Activated effector memory CD4-positive, alpha-beta T cell treated with Interleukin-2 at 50 U/mL for 16 hours (primary cell): ENCODE results near the gene GRIN3A.
A peak's percentile ranks its signal among the peaks of the same experiment; 100 is the strongest.

ENCODE experiments used
- DNase-seq: peaks from one replicate; pipeline ENCODE4 v3.0.0-alpha.2; 2020

GRIN3A gene

GRCh38 chr9:101705135-101705661 is 33.2 kb downstream of the GRIN3A start:
- DNase-seq: peak; percentile 0

GRCh38 chr9:101702257-101702656 is 36.2 kb downstream of the GRIN3A start:
- no peak for DNase-seq

GRCh38 chr9:101693546-101694336 is 44.7 kb downstream of the GRIN3A start:
- no peak for DNase-seq

GRCh38 chr9:101691657-101692056 is 46.8 kb downstream of the GRIN3A start:
- no peak for DNase-seq

GRCh38 chr9:101689039-101689438 is 49.4 kb downstream of the GRIN3A start:
- no peak for DNase-seq

GRCh38 chr9:101684665-101685064 is 53.8 kb downstream of the GRIN3A start:
- DNase-seq: no peak

- DNase-seq: no peak
Measured at GRCh38 chr9:101683236-101683635, 55.2 kb downstream of the GRIN3A start.

- DNase-seq: no peak
Measured at GRCh38 chr9:101677861-101678260, 60.6 kb downstream of the GRIN3A start.

GRCh38 chr9:101675341-101675740 is 63.1 kb downstream of the GRIN3A start:
- no peak for DNase-seq

GRCh38 chr9:101674165-101674564 is 64.3 kb downstream of the GRIN3A start:
- DNase-seq: no peak

GRCh38 chr9:101673642-101674041 is 64.8 kb downstream of the GRIN3A start:
- DNase-seq: no peak

GRCh38 chr9:101671567-101671966 is 66.9 kb downstream of the GRIN3A start:
- no peak for DNase-seq

GRCh38 chr9:101668421-101668820 is 70.0 kb downstream of the GRIN3A start:
- no peak for DNase-seq

GRCh38 chr9:101664453-101664852 is 74.0 kb downstream of the GRIN3A start:
- DNase-seq: no peak

GRCh38 chr9:101652601-101653175 is 85.8 kb downstream of the GRIN3A start:
- no peak for DNase-seq

- no peak for DNase-seq
Measured at GRCh38 chr9:101650142-101650541, 88.3 kb downstream of the GRIN3A start.

- DNase-seq: no peak
Measured at GRCh38 chr9:101648493-101648892, 90.0 kb downstream of the GRIN3A start.

- DNase-seq: no peak
Measured at GRCh38 chr9:101639785-101640665, 98.4 kb downstream of the GRIN3A start.

- DNase-seq: no peak
Measured at GRCh38 chr9:101639311-101639710, 99.1 kb downstream of the GRIN3A start.

- no peak for DNase-seq
Measured at GRCh38 chr9:101636247-101636646, 102.2 kb downstream of the GRIN3A start.

GRCh38 chr9:101635473-101635872 is 103.0 kb downstream of the GRIN3A start:
- DNase-seq: no peak

GRCh38 chr9:101634741-101635409 is 103.6 kb downstream of the GRIN3A start:
- no peak for DNase-seq

- no peak for DNase-seq
Measured at GRCh38 chr9:101632611-101633010, 105.8 kb downstream of the GRIN3A start.
